PC-3 (cell line): Measurements from ENCODE around the gene GNG8. TPM values are rescaled to one million over a fixed set of nuclear protein-coding genes. Genes with fewer than 3 reads are reported as not detected.

ENCODE experiments used
- ATAC-seq: fragments of 200-7000 bp; cut with Tn5 transposase; 2 replicates; pipeline ENCODE4 v1.9.1; 2020; ENCODE audit warnings: mild to moderate bottlenecking, moderate library complexity
- BruUV-seq: library from RNA; stranded (reverse); fragments of 400-500 nt; replicated peaks from 2 replicates; lab custom pipeline; 2021; lab: Mats Ljungman, UMichigan
- CTCF ChIA-PET: fragments of 300-600 bp; sonication (Branson Sonifier 250); formaldehyde crosslinking; loops from one replicate; lab custom pipeline; 2022; ENCODE audit warnings: antibody characterized with exemption; lab: Charles Lee
- POLR2A ChIA-PET: fragments of 300-600 bp; sonication (Branson Sonifier 250); formaldehyde crosslinking; loops from one replicate; lab custom pipeline; 2022; ENCODE audit warnings: antibody characterized with exemption; ENCODE audit not compliant: unreplicated experiment; lab: Charles Lee
- DNase-seq: peaks from one replicate; pipeline ENCODE4 v3.0.0-alpha.2; 2015
- H2AFZ ChIP-seq: fragments of 300-600 bp; sonication (generic); 2 replicates; pipeline ENCODE4 v1.6.0; 2016; ENCODE audit warnings: antibody characterized with exemption, low read length
- H3F3A ChIP-seq: fragments of 300-600 bp; sonication (generic); one replicate; pipeline ENCODE4 v1.6.0; 2017; ENCODE audit warnings: antibody characterized with exemption, low read length, control low read depth, mild to moderate bottlenecking; ENCODE audit not compliant: unreplicated experiment
- H3K27ac ChIP-seq: fragments of 300-600 bp; sonication (generic); 2 replicates; pipeline ENCODE4 v1.5.1; 2016; ENCODE audit warnings: mild to moderate bottlenecking, low read length
- H3K27me3 ChIP-seq: fragments of 300-600 bp; sonication (generic); 2 replicates; pipeline ENCODE4 v1.6.1; 2016; ENCODE audit warnings: low read length, mixed read lengths
- H3K36me3 ChIP-seq: fragments of 300-600 bp; sonication (generic); 2 replicates; pipeline ENCODE4 v1.6.1; 2016; ENCODE audit warnings: low read depth, mixed run types, low read length, mixed read lengths
- H3K4me1 ChIP-seq: fragments of 300-600 bp; sonication (generic); 2 replicates; pipeline ENCODE4 v1.5.1; 2016; ENCODE audit warnings: low read length; ENCODE audit not compliant: insufficient read depth
- H3K4me2 ChIP-seq: fragments of 300-600 bp; sonication (generic); 2 replicates; pipeline ENCODE4 v1.6.0; 2016; ENCODE audit warnings: low read length
- H3K4me3 ChIP-seq: fragments of 300-600 bp; sonication (generic); 2 replicates; pipeline ENCODE4 v1.5.1; 2016; ENCODE audit warnings: mild to moderate bottlenecking, low read length, mixed read lengths
- H3K79me2 ChIP-seq: fragments of 300-600 bp; sonication (generic); 2 replicates; pipeline ENCODE4 v1.6.1; 2017; ENCODE audit warnings: low read length, mixed read lengths
- H3K9ac ChIP-seq: fragments of 300-600 bp; sonication (generic); 2 replicates; pipeline ENCODE4 v1.6.0; 2016; ENCODE audit warnings: mild to moderate bottlenecking, low read length
- H3K9me2 ChIP-seq: fragments of 300-600 bp; sonication (generic); replicated peaks from 2 replicates; pipeline ENCODE4 v1.6.1; 2016; ENCODE audit warnings: mixed run types, low read length, mixed read lengths
- H3K9me3 ChIP-seq: fragments of 300-600 bp; sonication (generic); 2 replicates; pipeline ENCODE4 v1.6.1; 2016; ENCODE audit warnings: low read length, mixed read lengths
- H4K20me1 ChIP-seq: fragments of 300-600 bp; sonication (generic); 2 replicates; pipeline ENCODE4 v1.6.1; 2016; ENCODE audit warnings: low read length, mixed read lengths
- CTCF ChIP-seq: fragments of 300-600 bp; sonication (generic); conservative IDR thresholded peaks from 2 replicates; pipeline ENCODE4 v1.5.1; 2017; ENCODE audit warnings: antibody characterized with exemption, low read depth, mild to moderate bottlenecking, low read length
- EZH2 ChIP-seq: fragments of 300-600 bp; sonication (generic); IDR thresholded peaks from one replicate; pipeline ENCODE4 v1.6.1; 2017; ENCODE audit warnings: antibody characterized with exemption, mild to moderate bottlenecking, low read length; ENCODE audit not compliant: unreplicated experiment
- EZH2phosphoT487 ChIP-seq: fragments of 300-600 bp; sonication (generic); IDR thresholded peaks from 2 replicates; pipeline ENCODE4 v1.6.1; 2018; ENCODE audit warnings: mild to moderate bottlenecking, antibody characterized with exemption, low read length, borderline replicate concordance
- intact Hi-C: fragments of 100-400 bp; cut with micrococcal nuclease; formaldehyde crosslinking; loops from 2 replicates; pipeline ENCODE4 v1.9.0; 2023
- total RNA-seq: library from RNA; depleted of rRNA; stranded (reverse); fragments of >200 nt; gene quantifications from 2 replicates; pipeline ENCODE4 v1.2.3, GENCODE V29; 2014

The GNG8 gene
- total RNA-seq, 1 experiment from 2014 or later = not detected

GRCh38 chr19:46623915-46624502, 12.0 kb downstream of the GNG8 start:
- Histone ChIP-seq H2AFZ (no peak overlapping the region), H3K4me2 (no peak overlapping the region), H3K4me3 (no peak overlapping the region), H4K20me1 (no peaks in the 10 kb centered on the region), H3K4me1 (no peaks in the 10 kb centered on the region), H3K79me2 (no peaks in the 10 kb centered on the region), H3K9me2 (no peaks in the 10 kb centered on the region), H3K36me3 (no peaks in the 10 kb centered on the region), H3K27me3 (no peaks in the 10 kb centered on the region), H3K9ac (no peak overlapping the region), H3F3A (no peaks in the 10 kb centered on the region), H3K9me3 (no peaks in the 10 kb centered on the region), H3K27ac (no peak overlapping the region)
- no TSS peak for BruUV-seq
- TF ChIP-seq EZH2 = no peak
- TF ChIP-seq EZH2phosphoT487 = no peak
- TF ChIP-seq CTCF = no peak
- ATAC-seq (no peak), DNase-seq (no peak)
- CTCF ChIA-PET = no interaction called here
- POLR2A ChIA-PET = no interaction called here
- intact Hi-C loops = no loop called here

DNA sequence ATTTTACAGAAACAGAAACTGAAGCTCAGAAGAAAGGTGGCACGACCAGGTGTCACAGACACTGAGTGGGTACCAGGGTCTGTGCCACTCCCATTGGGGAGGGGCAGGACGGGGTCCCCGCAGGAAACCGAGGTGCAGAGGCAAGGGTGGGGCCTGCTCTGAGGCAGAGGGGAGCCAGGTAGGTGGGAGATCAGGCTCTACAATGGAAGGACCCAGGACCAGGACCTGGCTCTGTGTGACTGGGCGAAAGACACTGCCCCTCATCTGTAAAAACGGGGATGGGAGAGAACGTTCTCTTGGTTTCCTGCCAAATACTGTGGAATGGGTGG, 13.9 kb downstream of the GNG8 start:
- BruUV-seq = no TSS peak
- Histone ChIP-seq H3K27ac (no peak overlapping the region), H3K4me1 (no peaks in the 10 kb centered on the region), H3K4me3 (no peak overlapping the region), H3K9me3 (no peaks in the 10 kb centered on the region), H3F3A (no peaks in the 10 kb centered on the region), H4K20me1 (no peaks in the 10 kb centered on the region), H3K27me3 (no peaks in the 10 kb centered on the region), H3K9ac (no peak overlapping the region), H3K4me2 (no peak overlapping the region), H3K36me3 (no peaks in the 10 kb centered on the region), H3K79me2 (no peaks in the 10 kb centered on the region), H2AFZ (no peak overlapping the region), H3K9me2 (no peaks in the 10 kb centered on the region)
- ChIA-PET CTCF (no interaction called here), POLR2A (no interaction called here)
- intact Hi-C loops = no loop called here
- ATAC-seq = no peak
- TF ChIP-seq EZH2 = no peak
- no peak for TF ChIP-seq CTCF
- no peak for TF ChIP-seq EZH2phosphoT487
- DNase-seq = no peak

DNA sequence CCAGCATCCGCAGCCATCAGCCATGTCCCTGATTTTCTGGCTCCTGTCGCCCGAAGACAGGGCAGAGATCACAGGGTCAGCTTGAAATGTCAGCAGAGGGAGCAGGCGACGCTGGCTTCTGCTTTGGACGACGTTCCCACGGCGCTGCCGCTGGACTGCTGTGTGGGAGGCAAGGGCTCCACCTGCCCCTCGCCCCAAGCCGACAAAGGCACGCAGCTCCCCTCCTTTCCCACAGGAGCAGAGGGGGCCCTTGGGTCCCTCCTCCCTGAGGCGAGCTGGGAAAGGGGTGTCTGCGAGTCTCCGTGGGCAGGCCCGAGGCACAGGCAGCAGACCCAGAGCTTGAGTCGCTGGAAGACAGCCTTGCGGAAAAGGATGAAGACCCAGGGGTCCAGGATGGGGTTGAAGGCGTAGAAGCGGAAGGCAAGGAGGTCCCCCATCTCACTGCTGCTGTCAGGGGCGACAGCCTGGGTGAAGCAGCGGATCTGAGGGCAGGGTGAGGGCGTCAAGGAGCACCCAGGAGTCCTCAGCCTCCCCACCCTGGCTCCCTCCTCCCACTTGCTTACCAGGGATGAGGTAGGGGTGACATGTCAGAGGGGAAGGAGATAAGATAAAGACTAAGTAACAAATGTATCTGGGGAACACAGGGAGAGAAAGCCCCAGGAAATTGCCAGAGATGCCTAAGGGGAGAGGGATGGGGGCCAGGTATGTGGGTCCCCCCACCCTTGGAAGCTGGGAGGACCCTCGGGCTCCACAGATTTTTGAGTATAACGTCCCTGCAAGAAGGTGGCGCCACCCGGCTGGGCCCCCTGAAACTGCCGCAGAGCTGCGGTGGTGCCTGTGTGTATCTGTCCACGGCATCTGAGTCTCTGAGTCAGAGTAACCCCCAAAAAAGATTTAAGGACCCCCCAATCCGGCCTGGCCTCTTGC, 14.5 kb downstream of the GNG8 start:
- no peak overlapping the region for H3K27ac ChIP-seq
- no peak overlapping the region for H2AFZ ChIP-seq
- H3K9me3 ChIP-seq = no peaks in the 10 kb centered on the region
- no TSS peak for BruUV-seq
- no peaks in the 10 kb centered on the region for H3K9me2 ChIP-seq
- ChIA-PET CTCF (no interaction called here), POLR2A (no interaction called here)
- ATAC-seq (no peak), DNase-seq (no peak)
- no peaks in the 10 kb centered on the region for H3K36me3 ChIP-seq
- TF ChIP-seq EZH2 = no peak
- no peaks in the 10 kb centered on the region for H3F3A ChIP-seq
- H3K27me3 ChIP-seq = no peaks in the 10 kb centered on the region
- no peak overlapping the region for H3K4me2 ChIP-seq
- intact Hi-C loops = no loop called here
- H3K4me1 ChIP-seq = no peaks in the 10 kb centered on the region
- H3K79me2 ChIP-seq = no peaks in the 10 kb centered on the region
- no peak overlapping the region for H3K9ac ChIP-seq
- no peak overlapping the region for H3K4me3 ChIP-seq
- H4K20me1 ChIP-seq = no peaks in the 10 kb centered on the region
